GM10266 (cell line): ENCODE measurements around the gene HOXA3.

Experiments used
- DNase-seq: peaks from one replicate; pipeline ENCODE4 v3.0.0; 2012; ENCODE audit errors: extremely low spot score
- TF ChIP-seq, protein P1 (sequence below): IDR thresholded peaks from 2 replicates; pipeline ENCODE4 v1.5.1; 2012; ENCODE audit warnings: mild to moderate bottlenecking, low read depth; ENCODE audit not compliant: control insufficient read depth, insufficient read depth; ENCODE audit errors: missing control alignments

Gene HOXA3

DNA sequence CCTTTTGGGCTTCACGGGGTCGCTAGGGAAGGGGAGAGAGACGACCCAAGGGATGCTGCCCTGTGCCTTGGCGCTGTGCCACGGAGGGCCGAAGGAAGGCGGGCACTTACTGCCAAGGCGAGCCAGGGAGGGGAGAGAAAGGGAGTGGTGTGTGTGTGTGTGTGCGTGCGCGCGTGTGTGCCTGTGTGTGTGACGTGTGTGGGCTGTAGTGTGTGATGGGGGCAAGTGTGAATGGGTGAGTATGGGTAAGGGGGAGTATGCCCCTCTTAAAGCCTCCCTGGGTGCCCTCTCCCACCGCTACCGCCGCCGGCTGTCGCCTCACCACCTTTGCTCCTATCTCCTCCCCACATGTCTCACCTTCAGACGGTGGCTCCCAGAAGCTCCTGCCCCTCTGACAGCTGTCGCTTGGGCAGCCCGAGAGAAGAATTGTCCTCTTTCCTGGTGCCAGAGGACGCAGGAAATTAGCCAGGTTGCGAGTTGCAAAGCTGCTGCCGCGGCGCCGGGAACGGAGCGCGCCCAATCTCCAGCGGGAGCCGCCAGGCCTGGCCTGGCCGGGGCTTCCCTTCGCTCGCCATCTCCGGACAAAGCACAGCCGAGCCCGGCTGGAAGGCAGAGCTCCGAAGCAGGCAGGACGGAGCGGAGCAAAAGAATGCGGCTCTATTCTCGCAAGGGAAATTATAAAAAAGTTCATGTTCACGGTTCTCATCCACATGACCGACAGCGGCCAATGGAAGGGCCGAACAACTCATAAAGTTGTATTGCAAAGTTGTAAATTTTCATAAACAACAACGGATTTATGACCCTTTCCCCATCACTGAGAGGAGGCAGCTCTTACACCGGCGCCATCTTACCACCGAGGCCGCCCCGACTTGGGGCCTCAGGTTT is at the start of gene HOXA3:
HOXA3 (minus strand) TSS at position 653 of the 885 bp plus-strand sequence. CDS start 41,943 bp downstream, outside the sequence.
- TF ChIP-seq, protein P1, sequence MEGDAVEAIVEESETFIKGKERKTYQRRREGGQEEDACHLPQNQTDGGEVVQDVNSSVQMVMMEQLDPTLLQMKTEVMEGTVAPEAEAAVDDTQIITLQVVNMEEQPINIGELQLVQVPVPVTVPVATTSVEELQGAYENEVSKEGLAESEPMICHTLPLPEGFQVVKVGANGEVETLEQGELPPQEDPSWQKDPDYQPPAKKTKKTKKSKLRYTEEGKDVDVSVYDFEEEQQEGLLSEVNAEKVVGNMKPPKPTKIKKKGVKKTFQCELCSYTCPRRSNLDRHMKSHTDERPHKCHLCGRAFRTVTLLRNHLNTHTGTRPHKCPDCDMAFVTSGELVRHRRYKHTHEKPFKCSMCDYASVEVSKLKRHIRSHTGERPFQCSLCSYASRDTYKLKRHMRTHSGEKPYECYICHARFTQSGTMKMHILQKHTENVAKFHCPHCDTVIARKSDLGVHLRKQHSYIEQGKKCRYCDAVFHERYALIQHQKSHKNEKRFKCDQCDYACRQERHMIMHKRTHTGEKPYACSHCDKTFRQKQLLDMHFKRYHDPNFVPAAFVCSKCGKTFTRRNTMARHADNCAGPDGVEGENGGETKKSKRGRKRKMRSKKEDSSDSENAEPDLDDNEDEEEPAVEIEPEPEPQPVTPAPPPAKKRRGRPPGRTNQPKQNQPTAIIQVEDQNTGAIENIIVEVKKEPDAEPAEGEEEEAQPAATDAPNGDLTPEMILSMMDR: no peak
- no peak for DNase-seq

DNA sequence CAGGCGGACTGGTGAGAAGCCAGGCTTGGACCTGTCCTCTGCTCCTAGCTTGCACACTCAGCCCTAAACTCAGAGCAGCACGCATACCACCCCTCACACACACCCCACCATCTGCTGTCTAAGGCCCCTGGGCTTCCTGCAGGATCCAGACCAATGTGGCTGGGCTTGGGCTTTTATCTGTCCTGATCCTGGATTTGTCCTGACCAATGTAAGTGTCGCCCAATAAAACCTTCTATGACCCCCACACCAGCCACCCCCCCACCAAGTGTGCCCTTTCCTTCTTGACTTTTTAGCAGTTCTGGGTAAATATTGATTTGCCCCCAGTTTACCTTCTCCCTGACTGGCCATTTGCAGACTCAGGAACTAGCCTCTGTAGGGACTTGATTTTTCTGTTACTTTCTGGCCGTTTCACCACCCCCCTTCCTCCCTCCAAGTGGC is 49.2 kb upstream of the HOXA3 start:
- TF ChIP-seq, protein P1: no peak
- no peak for DNase-seq

DNA sequence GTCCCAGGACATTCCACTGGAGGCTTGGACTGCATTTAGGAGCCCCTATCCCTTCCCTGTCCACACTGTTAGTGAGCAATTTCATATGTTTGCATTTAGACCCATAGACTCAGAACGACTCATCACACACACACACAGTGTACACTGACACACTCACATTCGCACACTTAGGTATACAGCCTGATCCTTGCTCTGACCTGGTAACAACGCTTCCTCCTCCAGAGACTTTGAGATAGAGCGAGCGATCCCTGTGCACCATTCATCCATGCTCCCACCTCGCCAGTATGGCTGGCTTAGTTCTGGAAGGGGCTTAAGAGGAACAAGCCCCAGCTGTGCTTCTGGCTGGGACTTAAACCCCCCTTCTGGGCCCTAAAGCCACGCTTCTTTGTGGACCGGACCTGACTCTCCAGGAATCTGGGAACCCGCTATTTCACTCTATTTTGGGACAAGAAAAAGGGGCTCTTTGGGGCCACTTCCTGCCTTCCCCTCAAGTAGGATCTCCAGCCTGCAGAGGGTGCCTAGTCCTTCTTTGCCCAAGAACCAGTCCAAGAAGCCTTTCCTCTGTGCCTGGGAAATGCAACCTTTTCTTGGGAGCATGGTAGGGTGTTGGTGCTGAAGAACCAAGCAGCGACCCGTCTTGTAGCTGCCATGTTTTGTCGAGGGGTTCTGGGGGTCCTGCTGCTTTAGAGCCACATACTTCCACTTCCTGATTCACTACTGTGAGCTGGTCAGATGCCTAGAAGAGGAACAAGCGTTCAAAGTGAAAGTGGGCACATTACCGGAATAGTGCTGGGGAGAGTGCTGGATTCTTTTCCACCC is 48.6 kb upstream of the HOXA3 start:
- DNase-seq: no peak
- TF ChIP-seq, protein P1: no peak

DNA sequence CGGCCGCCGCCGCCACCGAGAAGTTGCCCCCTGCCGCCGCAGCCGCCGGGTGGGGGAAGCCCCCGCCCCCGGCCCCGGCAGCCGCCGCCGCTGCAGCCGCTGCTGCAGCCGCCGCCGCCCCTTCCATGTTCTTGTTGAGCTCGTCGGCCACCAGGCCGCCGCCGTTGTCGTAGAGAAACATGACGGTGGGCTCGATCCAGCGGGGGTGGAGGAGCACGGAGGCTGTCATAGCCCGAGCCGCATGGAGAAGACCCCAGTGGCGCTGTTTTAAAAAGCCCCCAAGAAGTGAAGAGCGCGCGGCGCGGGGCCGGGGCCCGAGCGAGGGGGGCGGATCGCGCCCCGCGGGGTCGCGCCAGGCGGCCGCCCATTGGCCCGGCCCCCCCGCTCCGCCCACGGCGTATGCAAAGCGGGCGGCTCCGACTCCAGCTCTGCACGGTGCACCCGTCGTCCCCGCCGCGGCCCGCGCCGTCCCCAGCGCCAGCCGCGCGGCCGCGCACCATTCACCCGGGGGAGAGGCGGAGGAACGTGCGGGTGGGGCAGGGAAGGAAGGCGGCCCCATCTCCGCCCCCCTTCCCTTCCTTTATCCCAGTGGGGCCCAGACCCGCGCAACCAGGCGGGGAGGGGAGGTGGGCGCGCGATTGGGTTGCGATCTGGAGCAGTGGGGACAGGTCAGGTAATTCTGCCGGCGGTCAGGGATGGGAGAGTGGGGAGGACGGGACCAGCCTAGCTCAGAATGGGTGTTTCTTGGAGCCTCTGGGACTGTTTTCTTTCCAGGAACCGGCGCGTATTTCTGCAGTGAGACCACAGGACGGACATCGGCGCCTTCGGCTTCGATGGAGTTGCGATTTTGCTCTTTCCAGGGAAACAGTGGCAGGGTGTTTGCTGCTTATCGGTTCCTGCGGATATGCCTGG is 47.7 kb upstream of the HOXA3 start, which contains the start of gene HOXA13:
HOXA13 (minus strand) TSS at position 243 of the 912 bp plus-strand sequence; CDS start at position 229, 14 bp downstream.
- TF ChIP-seq, protein P1: no peak
- DNase-seq: no peak

DNA sequence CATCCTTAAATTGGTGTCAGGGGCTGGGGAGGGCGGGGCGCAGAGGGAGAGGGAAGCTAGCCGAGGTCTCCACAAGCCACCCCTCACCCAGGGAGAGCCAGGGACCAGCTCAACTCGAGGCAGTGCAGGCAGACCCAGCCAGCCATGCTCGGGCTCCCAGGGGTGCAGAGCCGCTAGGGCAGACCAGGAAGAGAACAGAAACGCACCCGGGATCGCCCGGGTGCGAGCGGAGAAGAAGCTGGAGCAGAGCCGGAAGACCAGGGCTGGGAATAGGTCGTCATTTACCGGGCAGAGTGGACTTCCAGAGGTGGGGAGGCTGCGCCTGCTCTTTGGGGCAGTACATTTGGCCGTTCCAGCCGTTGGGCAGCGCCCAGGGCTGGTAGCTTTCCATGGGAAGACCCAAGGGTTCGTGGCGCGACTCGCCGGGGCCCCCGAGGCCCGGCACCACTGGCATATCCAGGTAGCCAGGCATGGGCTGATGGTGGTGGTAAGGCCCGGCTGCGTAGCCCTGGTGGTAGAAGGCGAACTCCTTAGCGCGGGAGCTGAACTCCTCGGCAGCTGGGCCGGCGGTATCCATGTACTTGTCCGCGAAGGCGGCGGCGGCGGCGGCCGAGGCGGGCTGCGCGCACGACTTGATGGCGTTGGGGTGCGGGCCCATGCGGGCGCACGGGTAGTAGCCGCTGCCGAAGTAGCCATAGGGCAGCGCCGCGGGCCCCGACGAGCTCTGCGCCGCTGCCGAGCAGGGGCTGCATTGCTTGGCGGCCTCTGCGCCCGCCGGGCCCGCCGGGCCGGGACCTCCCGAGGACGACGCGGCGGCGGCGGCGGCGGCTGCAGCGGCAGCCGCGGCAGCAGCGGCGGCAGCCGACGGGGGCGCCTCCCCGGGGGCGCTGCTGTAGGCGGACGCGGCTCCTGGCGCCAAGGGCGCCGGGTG is 46.8 kb upstream of the HOXA3 start:
- TF ChIP-seq, protein P1: no peak
- DNase-seq: no peak
